ENCODE results near the gene EXOC1. TPM values are rescaled to one million over a fixed set of nuclear protein-coding genes. Genes with fewer than 3 reads are reported as not detected.

Gene EXOC1
- total and polyA plus RNA-seq, 12 donors = 14.2 to 44.2 (median 29.2) TPM

DNA sequence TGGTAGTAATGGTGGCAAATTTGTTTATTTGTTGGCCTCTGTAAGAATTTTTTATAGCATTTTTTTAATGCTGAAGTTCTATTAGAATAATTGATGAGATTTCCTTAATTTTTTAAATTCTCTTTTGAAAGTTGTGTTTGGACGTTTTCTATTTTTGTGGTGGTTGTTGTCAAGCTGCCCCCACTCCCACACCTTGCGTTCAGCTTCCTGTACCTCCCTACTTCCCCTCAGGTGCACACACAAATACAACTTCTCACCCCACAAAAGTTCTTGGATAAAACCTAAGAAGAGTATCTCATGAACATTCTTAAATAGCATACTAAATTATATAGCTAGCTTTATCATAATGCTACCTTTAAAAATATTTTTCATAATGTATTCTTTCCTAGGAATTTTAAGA lies 38.7 kb downstream of the EXOC1 start:
- DNase-seq = no peak
- intact Hi-C loops (cut with DNase I) = no loop called here
- Histone ChIP-seq H3K27ac (no peak overlapping the region), H3K36me3 (replicated peaks in 1 of 2) (peaks cover 0 to 14% of the 10 kb centered on the region in 2 donors), H3K4me3 (no peak overlapping the region), H3K4me1 (replicated peaks in 1 of 2) (no peaks in the 10 kb centered on the region), H3K9me3 (replicated peaks in 1 of 3) (no peaks in the 10 kb centered on the region), H3K27me3 (no peaks in the 10 kb centered on the region)
- 69 to 79% (median 72%) methylated on average over 2 of the region's 2 CpGs for WGBS, 4 donors
- no peak for TF ChIP-seq POLR2A (IDR thresholded peaks at IDR 0.05)
- TF ChIP-seq, protein P1, sequence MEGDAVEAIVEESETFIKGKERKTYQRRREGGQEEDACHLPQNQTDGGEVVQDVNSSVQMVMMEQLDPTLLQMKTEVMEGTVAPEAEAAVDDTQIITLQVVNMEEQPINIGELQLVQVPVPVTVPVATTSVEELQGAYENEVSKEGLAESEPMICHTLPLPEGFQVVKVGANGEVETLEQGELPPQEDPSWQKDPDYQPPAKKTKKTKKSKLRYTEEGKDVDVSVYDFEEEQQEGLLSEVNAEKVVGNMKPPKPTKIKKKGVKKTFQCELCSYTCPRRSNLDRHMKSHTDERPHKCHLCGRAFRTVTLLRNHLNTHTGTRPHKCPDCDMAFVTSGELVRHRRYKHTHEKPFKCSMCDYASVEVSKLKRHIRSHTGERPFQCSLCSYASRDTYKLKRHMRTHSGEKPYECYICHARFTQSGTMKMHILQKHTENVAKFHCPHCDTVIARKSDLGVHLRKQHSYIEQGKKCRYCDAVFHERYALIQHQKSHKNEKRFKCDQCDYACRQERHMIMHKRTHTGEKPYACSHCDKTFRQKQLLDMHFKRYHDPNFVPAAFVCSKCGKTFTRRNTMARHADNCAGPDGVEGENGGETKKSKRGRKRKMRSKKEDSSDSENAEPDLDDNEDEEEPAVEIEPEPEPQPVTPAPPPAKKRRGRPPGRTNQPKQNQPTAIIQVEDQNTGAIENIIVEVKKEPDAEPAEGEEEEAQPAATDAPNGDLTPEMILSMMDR (IDR thresholded peaks at IDR 0.05) = no peak

DNA sequence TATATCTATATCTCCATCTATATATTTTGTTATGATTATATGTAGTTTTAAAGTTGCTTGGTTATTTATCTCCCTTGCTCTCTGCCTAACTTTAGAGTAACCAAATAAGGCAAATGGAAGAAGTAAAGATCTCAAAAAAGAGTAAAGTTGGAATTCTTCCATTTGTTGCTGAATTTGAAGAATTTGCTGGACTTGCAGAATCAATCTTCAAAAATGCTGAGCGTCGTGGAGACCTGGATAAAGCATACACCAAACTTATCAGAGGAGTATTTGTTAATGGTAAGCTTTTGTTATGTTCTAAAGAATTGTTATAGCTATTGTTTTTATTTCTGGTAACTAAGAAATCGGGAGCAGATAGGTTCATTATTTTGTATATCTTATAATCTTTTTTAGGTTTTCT lies 43.2 kb downstream of the EXOC1 start:
- Histone ChIP-seq H3K4me1 (replicated peaks in 1 of 2) (no peaks in the 10 kb centered on the region), H3K9me3 (replicated peaks in 1 of 3) (no peaks in the 10 kb centered on the region), H3K4me3 (no peak overlapping the region), H3K27me3 (no peaks in the 10 kb centered on the region), H3K36me3 (replicated peaks in 1 of 2) (peaks cover 0 to 16% of the 10 kb centered on the region in 2 donors), H3K27ac (no peak overlapping the region)
- no peak for TF ChIP-seq POLR2A (IDR thresholded peaks at IDR 0.05)
- TF ChIP-seq, protein P1 (IDR thresholded peaks at IDR 0.05) = no peak
- intact Hi-C loops (cut with DNase I) = no loop called here
- DNase-seq = no peak
- WGBS, 4 donors = 77 to 91% (median 82%) methylated on average over 3 of the region's 3 CpGs

DNA sequence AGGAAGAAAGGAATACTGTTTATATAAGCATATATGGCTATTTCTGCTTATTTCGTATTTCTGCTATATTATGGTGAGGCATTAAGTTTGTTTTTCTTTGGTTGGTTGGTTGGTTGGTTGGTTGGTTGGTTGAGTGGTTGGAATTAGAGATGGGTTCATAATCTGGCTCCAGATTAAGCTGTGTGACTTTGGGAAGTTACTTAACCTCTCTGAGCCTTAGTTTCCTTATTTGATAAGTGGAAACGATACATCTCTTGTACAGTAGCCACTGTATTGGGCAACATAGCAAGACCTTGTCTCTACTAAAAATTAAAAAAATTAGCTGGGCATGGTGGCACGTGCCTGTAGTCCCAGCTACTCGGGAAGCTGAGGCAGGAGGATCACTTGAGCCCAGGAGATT lies 49.2 kb downstream of the EXOC1 start:
- Histone ChIP-seq H3K4me3 (no peak overlapping the region), H3K27ac (no peak overlapping the region), H3K9me3 (replicated peaks in 1 of 3) (no peaks in the 10 kb centered on the region), H3K36me3 (replicated peaks in 1 of 2) (peaks cover 0 to 4% of the 10 kb centered on the region in 2 donors), H3K27me3 (no peaks in the 10 kb centered on the region), H3K4me1 (replicated peaks in 1 of 2) (peaks cover 0 to 11% of the 10 kb centered on the region in 2 donors)
- intact Hi-C loops (cut with DNase I) = no loop called here
- DNase-seq = no peak
- TF ChIP-seq, protein P1 (IDR thresholded peaks at IDR 0.05) = no peak
- no peak for TF ChIP-seq POLR2A (IDR thresholded peaks at IDR 0.05)
- WGBS, 4 donors = 95 to 96% (median 96%) methylated on average over 4 of the region's 4 CpGs

DNA sequence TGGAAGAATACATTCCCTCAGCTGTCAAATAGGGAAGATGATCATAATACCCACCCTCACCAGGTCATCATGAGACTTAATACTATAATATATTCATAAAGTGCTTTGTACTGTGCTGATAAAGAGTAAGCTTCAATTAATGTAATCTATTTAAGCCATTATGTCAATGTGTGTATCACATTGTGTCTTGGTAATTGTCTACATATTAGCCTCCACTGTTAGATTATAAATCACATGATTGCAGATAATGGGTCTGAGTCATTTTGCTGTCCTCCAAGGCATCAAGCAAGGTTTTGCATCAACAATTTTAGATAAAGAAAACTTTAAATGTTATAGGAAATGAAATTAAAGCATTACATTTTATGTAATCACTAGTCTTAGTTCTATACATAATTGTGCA lies 50.1 kb downstream of the EXOC1 start:
- TF ChIP-seq, protein P1 (IDR thresholded peaks at IDR 0.05) = no peak
- Histone ChIP-seq H3K27me3 (no peaks in the 10 kb centered on the region), H3K27ac (no peak overlapping the region), H3K4me1 (replicated peaks in 1 of 2) (peaks cover 0 to 11% of the 10 kb centered on the region in 2 donors), H3K9me3 (replicated peaks in 1 of 3) (no peaks in the 10 kb centered on the region), H3K4me3 (no peak overlapping the region), H3K36me3 (replicated peaks in 1 of 2) (no peaks in the 10 kb centered on the region)
- intact Hi-C loops (cut with DNase I) = no loop called here
- no peak for DNase-seq

Measured in adrenal gland (tissue), 12 donors.